GF-D8 (cell line): ENCODE data around the gene CCDC57.

Source experiments
- DNase-seq: peaks from one replicate; lab custom pipeline; 2025; lab: John Stamatoyannopoulos, UW

CCDC57 gene

DNA sequence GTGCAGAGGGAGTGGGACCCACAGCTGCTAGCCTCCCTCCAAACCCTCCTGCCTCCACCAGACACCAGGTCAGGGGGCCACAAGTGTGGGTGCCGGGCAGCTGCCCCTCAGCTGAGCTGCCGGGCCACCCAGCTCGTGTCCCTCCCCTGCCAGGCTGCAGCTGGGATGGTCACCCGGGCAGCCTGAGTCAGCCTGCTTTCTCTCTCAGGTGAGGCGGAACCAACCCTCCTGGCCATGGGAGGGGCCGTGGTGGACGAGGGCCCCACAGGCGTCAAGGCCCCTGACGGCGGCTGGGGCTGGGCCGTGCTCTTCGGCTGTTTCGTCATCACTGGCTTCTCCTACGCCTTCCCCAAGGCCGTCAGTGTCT lies 23.1 kb upstream of the CCDC57 start:
- DNase-seq: no peak

GRCh38 chr17:82235056-82235774 lies 22.6 kb upstream of the CCDC57 start:
- no peak for DNase-seq

DNA sequence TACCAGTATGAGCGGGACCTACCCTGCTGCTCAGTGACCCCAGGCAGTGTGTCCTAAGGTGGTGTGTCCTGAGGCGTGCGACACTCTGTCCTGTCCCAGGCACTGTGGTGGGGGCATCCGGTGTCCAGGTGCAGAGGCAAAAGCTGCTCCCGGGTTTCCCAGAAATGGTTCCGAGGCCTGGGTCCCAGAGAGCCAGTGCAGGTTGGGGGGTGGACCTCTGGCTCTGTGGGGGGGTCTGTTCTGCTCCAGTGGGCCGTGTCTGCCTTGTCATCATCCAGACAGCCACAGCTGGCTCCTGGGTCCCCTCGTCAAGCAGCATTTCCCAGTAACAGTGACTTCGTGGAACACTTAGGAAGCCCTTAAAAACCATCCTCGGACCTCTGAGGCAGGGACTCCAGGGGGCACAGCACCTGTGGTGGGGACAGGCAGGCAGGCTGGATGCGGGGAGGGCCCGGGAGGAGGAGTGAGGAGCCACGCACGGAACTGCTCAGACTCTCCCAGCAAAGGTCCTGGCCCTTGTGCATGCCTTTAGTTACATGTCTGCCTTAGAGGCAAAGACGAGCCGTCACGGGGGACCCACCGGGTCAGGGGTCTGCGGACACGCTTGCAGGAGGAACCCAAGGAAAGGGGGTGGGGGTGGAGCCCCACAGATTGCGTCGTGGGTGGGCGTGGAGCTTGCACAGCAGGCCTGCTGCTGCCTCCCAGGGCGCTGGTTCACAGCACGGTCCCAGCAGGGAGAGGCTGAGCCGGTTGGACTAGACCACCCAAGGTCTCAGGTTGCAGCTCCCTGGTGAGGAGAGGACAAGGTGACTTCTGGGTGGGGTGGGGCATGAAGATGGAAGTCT lies 21.8 kb upstream of the CCDC57 start:
- DNase-seq: peak; percentile 13

DNA sequence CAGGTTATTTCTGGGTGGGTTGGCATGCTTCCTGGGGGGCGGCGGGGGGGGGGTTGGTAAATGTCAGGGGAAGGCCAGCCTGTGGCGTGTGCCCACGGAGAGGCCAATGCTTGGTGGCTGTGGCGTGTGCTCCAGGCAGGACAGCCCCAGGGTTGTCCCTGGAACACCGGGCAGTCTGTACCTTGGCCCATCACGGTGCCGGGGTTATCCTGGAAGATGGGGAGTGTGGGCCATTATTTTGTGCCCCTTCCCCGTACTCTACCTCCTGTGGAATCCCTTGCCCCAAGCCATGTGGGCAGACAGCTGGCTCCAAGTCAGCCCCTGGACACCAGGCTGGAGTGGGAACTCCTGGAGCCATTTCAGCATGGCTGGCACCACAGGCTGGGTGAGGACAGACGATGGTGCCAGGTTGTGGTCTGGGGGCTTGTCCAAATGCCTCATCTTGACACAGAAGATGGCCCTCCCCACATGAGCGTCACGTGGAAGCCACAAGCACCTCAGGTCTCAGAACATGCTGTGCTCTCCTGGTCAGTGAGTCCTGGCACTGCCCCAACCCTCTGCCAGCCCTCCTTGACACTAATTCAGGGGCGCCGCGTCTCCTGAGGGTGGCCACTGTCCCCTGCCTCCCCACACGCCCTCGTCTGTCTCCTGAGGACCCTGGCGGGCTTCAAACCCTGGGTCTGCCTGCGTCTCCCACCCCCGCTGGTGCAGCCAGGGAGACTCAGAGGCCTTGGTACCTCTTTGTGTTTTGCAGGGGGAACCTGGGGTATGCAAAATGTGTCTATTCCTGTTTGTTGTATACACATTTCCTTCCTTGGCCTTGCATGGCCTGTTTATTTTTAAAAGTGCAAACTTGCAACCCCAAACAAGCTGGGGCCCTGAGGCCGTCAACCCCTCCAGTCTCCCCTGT lies 20.5 kb upstream of the CCDC57 start:
- no peak for DNase-seq

DNA sequence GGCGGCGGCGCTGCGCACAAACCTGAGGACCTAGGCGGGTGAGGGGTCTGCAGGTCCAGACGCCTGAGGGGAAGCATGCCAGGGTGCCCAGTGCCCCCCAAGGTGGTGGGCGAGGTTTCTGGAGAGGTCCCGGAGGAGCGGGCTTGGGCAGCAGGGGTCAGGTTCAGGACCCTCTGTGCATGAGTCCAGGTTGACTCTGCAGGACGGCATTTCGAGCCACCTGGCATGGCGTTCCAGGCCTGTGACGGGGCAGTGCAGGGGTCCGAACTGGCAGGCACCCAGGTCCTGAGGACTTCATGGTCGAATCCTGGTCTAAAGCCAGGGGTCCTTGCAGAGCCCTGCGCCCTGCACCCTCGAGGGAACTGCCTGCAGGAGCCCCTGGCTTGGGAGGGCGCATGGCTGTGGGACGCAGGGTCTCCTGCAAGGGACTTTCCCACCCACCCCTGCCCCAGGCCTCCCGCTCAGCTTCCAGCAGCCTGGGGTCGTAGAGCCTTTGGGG lies 19.7 kb upstream of the CCDC57 start:
- no peak for DNase-seq

- DNase-seq: peak; percentile 92
These were observed 19.1 kb upstream of the CCDC57 start for GRCh38 chr17:82231562-82232321.

DNA sequence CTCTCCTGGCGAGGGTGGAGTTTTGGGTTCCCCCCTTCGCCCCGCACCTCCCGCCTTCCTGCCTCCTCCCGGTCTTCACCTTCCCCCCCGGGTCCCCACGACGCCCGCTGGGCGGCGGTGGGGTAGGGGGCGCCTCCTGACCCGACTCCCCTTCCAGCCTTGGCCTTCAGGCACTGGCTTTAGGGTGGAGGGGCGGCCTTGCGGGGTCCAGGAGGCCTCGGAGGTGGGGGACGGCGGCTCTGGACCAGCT lies 18.6 kb upstream of the CCDC57 start:
- DNase-seq: no peak

- DNase-seq: peak; percentile 76
These were observed 18.1 kb upstream of the CCDC57 start for GRCh38 chr17:82230609-82231311.

DNA sequence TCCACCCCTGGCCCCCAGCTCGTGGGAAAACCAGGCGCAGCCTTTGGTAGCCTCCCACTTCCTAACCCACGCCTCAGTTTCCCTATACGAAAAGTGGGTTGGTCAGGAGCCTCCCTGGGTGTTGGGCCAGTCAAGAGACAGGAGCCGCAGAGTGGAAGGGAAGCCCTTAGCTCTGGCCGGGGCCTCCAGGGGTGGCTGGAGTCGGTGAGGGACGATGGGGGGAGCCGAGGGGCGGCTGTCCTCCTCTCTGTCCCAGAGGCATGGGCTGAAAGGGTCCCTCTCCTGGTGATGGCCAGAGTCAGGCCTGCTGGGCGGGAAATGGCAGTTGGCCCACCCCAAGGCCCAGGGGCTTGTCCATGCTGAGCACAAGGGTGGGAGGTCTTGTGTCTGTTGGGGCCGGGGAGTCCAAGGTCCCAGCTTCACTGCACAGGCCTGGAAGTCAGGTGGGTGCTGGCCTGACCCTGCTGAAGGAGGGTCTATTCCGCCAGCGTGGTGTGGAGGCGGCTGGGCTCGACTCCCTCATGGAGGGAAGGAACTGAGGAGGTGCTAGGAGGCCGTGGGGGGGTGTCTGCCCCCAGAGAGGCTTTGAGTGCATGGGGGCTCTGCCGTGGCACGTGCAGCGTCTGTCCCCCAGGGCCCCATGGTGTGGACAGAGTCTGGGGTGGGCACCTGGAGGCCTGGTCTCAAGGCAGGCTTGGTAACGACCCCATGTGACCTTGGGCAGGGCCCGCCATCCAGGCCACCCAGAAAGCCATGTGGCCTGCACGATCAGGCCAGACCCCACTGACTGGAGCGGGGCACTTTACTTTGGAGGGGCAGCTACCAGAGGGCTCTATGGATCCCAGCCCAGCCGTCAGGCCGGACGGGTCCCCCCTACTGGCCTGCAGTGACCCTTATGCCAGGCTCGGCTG lies 17.3 kb upstream of the CCDC57 start:
- DNase-seq: no peak

DNA sequence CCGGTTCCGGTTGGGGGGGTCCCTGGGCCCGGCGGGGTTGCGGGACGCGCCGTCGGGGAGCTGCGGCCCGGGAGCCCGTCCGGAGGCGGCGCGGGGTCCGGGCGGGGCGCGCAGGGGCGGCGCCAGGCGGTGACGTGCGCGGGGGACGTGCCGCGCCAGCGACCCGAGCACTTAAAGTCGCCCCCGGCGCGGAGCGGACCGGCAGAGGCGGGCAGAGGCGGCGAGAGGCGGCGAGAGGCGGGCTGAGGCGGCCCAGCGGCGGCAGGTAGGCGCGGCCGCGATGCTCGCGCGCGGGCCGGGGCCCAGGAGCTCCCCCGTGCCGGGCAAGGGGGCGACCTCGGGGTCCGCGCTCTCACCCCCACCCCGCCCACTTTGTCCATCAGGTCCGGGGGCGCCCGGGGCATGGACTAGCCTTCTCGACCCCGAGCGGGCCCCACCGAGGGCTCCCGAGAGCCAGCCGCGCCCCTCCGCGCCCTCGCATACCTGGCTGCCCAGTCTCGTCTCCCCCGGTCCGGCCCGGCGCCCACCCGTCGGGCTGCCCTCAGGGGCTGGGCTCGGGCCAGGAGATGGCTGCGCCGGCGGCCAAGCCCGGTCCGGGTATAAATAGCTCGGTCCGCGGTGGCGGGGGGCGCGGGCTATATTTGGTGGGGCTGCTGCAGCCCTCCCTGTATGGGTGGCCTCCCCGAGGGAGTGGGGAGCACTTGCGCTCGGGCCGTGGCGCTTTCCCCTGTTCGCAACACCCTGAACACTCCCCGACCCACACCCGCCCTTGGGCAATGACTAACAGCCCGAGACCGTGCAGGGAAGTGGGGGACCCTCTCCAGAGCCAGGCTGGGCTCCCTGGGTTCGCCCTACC lies 16.4 kb upstream of the CCDC57 start, which contains the start of gene SLC16A3:
TSS of gene SLC16A3 (plus strand) at position 201 of the 856 bp plus-strand sequence. CDS start 6,967 bp downstream, outside the sequence.
- DNase-seq: peak; percentile 16

DNA sequence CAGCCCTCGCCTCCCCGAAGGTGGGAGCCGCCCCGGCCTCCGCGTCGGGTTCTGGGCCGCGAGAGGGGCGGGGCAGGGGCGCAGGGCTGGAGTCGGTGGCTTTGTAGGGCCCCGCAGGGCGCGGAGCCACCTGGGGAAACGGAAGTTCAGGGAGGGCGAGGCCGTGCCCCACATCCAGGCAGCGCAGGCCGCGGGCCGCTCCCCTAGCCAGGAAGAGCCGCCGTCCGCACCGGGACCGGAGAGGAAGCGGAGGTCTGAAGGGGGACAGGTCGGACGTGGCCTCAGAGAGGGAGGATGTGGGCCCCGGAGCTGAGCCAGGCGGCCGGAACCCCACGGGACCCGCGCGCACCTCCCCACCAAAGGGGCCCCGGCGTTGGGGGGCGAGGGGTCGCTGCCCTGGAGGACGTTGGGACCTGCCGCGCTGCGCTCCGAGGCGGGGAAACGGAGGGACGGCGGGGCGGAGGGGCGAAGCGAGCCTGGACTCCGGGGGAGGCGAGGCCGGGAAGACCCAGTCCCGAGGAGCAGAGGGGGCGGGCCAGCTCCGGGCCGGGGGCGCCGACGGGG lies 15.7 kb upstream of the CCDC57 start:
- peak; percentile 54 for DNase-seq

- DNase-seq: no peak
These were observed 15.1 kb upstream of the CCDC57 start for GRCh38 chr17:82227629-82228277.

DNA sequence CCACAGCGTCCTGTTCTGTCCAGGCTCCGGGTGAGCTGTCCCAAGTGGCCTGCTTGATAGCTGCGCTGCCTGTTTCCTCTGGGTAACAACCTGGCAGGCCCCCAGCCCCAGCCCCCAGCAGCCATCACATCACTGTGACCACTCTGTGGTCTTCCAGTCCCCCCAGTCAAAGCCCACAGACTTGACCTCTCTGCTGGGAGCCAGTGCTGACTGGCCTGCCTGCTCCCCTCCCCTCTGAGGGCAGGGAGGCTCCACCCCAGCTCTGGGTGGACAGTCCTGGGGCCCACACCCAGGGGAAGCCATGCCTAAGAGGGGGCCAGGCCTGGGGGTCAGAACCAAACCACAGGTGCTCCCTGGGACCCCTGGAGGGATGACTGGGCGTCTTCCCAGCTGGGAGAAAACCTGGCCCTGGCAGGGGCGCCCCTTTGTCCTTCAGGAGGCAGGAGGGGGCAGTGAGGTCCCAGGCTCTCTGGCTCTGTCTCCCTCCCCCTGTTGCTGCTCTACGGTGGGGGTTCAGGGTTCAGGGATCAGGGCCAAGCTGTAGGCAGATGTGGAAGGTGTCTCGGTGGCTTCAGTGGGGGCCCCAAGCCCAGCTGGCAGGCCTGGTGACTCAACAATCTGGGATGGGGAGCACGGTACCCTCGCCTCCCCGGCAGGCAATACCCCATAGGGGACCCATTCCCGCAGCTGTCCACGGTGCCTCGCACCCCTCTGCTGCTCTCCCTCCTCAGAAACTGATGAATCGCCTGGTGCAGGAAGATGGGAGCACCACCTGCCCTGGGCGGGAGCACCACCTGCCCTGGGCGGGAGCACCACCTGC lies 14.4 kb upstream of the CCDC57 start:
- DNase-seq: no peak

DNA sequence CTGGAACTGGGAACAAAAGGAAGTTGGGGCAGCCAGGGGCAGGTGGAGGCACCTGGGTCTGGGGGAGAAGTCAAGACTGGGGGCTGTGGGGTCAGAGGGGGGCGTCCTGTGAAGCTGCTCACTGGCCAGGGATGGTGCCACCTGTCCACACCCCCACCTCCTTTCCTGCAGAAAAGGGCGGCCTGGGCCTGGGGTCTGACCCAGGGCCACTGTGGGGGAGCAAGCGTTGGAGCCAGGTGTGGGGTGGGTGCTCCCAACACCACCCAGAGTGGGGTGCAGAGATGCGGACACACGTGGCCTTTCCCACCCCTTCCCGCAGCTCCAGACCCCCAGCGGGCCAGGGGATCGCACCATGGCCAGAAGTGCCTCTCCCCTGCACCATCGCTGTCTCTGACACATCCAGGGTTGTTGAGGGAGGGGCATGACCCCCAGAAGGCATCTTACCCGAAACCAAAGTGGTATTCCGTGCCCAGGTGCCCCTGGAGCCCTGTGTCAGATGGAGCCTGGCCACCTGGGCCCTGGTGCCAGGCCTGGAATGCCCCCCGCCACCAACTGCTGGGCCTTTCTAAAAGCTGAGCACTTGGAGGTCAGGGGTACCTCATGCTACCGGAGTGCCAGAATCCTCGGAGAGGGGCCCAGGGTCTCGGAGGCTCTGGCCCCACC lies 13.6 kb upstream of the CCDC57 start:
- no peak for DNase-seq

GRCh38 chr17:82225368-82226029 lies 12.9 kb upstream of the CCDC57 start:
- no peak for DNase-seq

DNA sequence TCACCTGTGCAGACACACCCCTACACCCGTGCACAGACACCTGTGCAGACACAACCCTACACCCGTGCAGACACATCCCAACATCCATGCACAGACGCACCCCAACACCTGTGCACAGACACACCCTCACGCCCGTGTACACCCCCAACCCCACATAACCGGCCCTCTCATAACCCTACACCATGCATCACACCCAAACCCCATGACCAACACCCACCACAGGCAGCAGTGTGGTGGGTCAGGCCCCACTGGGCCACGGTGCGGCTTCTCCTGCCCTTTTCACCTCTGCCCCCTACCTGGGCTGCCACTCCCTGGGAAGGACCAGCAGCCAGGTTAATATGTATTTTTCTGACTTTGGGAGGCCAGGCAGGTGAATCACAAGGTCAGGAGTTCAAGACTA lies 12.0 kb upstream of the CCDC57 start:
- no peak for DNase-seq
